HepG2 (cell line): ENCODE data around the gene NEURL4. TPM values are rescaled to one million over a fixed set of nuclear protein-coding genes. Genes with fewer than 3 reads are reported as not detected.
A peak's percentile ranks its signal among the peaks of the same experiment; 100 is the strongest.

Source experiments
- ARID4A ChIP-seq: sonication (generic); formaldehyde crosslinking; IDR thresholded peaks from 2 replicates; pipeline ENCODE4 v1.5.0; 2020; ENCODE audit warnings: mild to moderate bottlenecking, missing genetic modification reagents, borderline replicate concordance
- FOXP4 ChIP-seq: sonication (generic); formaldehyde crosslinking; IDR thresholded peaks from 2 replicates; pipeline ENCODE4 v1.4.0; 2020; ENCODE audit warnings: missing genetic modification reagents
- TGIF2 ChIP-seq: IDR thresholded peaks from 2 replicates; pipeline ENCODE4 v1.6.1; 2016; ENCODE audit warnings: control low read depth, missing compliant biosample characterization
- ZNF142 ChIP-seq: sonication (generic); formaldehyde crosslinking; IDR thresholded peaks from 2 replicates; pipeline ENCODE4 v1.4.0; 2020; ENCODE audit warnings: missing genetic modification reagents
- ZNF205 ChIP-seq: IDR thresholded peaks from 2 replicates; pipeline ENCODE4 v1.6.1; 2018; ENCODE audit warnings: missing biosample characterization, missing genetic modification reagents
- ZNF746 ChIP-seq: sonication (generic); formaldehyde crosslinking; IDR thresholded peaks from 2 replicates; pipeline ENCODE4 v1.8.0; 2022; ENCODE audit warnings: mild to moderate bottlenecking, missing genetic modification reagents
- ZSCAN29 ChIP-seq: sonication (generic); formaldehyde crosslinking; conservative IDR thresholded peaks from 2 replicates; pipeline ENCODE4 v1.4.0; 2020; ENCODE audit warnings: mild to moderate bottlenecking, missing genetic modification reagents
- polyA plus RNA-seq, 8 experiments: library from polyadenylated mRNA; depleted of rRNA in 3 of 8; stranded (reverse) in 7 of 8; unstranded in 1 of 8; fragments of >200 nt; fragmentation: Illumina TruSeq in 4 of 8; extraction: Trizol in 4 of 8; gene quantifications; 2 replicates each; pipeline versions ENCODE4 v1.2.1 to v1.2.3, GENCODE V29; 2011 to 2016; ENCODE audit warnings: low read depth in 4 of 8, missing spikeins in 1 of 8, mixed read lengths in 1 of 8; ENCODE audit not compliant: insufficient read depth in 1 of 8
- total RNA-seq, 5 experiments: library from RNA; depleted of rRNA; stranded (reverse); fragments of >200 nt; fragmentation: Illumina TruSeq; extraction: Trizol; gene quantifications; 2 replicates each; pipeline ENCODE4 v1.2.3, GENCODE V29; 2016; ENCODE audit warnings: low read depth in 1 of 5

NEURL4 gene
- total and polyA plus RNA-seq, 2 of the 13 experiments (the other 11 are each of a cell fraction or from before 2014, with no cell fraction given): 14.8 to 15.7 TPM

GRCh38 chr17:7314719-7315569 lies 14.2 kb downstream of the NEURL4 start, which contains the start of gene GPS2 (continued):
- TF ChIP-seq FOXP4 (peak; percentile 58; the same call in 1 of the 2 replicates), ARID4A (CRISPR knock-in tag) (peak; percentile 95), ZNF746 (CRISPR knock-in tag) (peak; percentile 69; the same call in 1 of the 2 replicates), ZNF142 (CRISPR knock-in tag) (peak; percentile 37; the same call in 1 of the 2 replicates), ZNF205 (CRISPR knock-in tag) (peak; percentile 84), ZSCAN29 (CRISPR knock-in tag) (peak; percentile 52; the same call in 1 of the 2 replicates), TGIF2 (0 out of 2 replicates have a peak, but pooled peaks have one; percentile 53)
